OCI-LY7 (cell line): ENCODE data around the gene PIWIL1. TPM values are rescaled to one million over a fixed set of nuclear protein-coding genes. Genes with fewer than 3 reads are reported as not detected.

ENCODE experiments used
- BruUV-seq: library from RNA; stranded (reverse); fragments of 400-500 nt; replicated peaks from 2 replicates; lab custom pipeline; 2021; lab: Mats Ljungman, UMichigan
- CTCF ChIA-PET: fragments of 300-600 bp; sonication (Branson Sonifier 250); formaldehyde crosslinking; loops from one replicate; lab custom pipeline; 2022; ENCODE audit warnings: antibody characterized with exemption; ENCODE audit not compliant: unreplicated experiment; lab: Charles Lee
- POLR2A ChIA-PET: fragments of 300-600 bp; sonication (Branson Sonifier 250); formaldehyde crosslinking; loops from one replicate; lab custom pipeline; 2022; ENCODE audit warnings: antibody characterized with exemption; lab: Charles Lee
- DNase-seq: peaks from one replicate; pipeline ENCODE4 v3.0.0-alpha.2; 2015; ENCODE audit warnings: low spot score
- H2AFZ ChIP-seq: fragments of 200-600 bp; sonication (generic), shearing (Covaris generic); 2 replicates; pipeline ENCODE4 v1.6.1; 2014; ENCODE audit warnings: mild to moderate bottlenecking, antibody characterized with exemption, low read length, moderate library complexity
- H3K27ac ChIP-seq: fragments of 200-600 bp; sonication (generic); 2 replicates; pipeline ENCODE4 v1.5.1; 2014; ENCODE audit warnings: mixed run types, low read depth, mild to moderate bottlenecking, moderate library complexity, low read length, inconsistent platforms; ENCODE audit not compliant: poor library complexity, severe bottlenecking
- H3K36me3 ChIP-seq: fragments of 200-600 bp; sonication (generic); 2 replicates; pipeline ENCODE4 v1.6.1; 2014; ENCODE audit warnings: mild to moderate bottlenecking, antibody characterized with exemption, low read length, moderate library complexity, mixed read lengths; ENCODE audit not compliant: insufficient read depth
- H3K4me1 ChIP-seq: fragments of 200-600 bp; sonication (generic); 2 replicates; pipeline ENCODE4 v1.5.1; 2014; ENCODE audit warnings: mild to moderate bottlenecking, low read length; ENCODE audit not compliant: insufficient read depth, poor library complexity, severe bottlenecking
- H3K4me2 ChIP-seq: fragments of 200-600 bp; sonication (generic); 2 replicates; pipeline ENCODE4 v1.6.1; 2014; ENCODE audit warnings: mild to moderate bottlenecking, low read length
- H3K4me3 ChIP-seq: fragments of 200-600 bp; sonication (generic); 2 replicates; pipeline ENCODE4 v1.5.1; 2014; ENCODE audit warnings: mild to moderate bottlenecking, low read depth, low read length; ENCODE audit not compliant: poor library complexity, severe bottlenecking
- H3K79me2 ChIP-seq: fragments of 200-600 bp; sonication (generic); 2 replicates; pipeline ENCODE4 v1.6.1; 2016; ENCODE audit warnings: low read depth, mild to moderate bottlenecking, low read length, moderate library complexity, mixed read lengths; ENCODE audit not compliant: insufficient read depth
- H3K9me2 ChIP-seq: fragments of 200-600 bp; sonication (generic); 2 replicates; pipeline ENCODE4 v1.6.1; 2016; ENCODE audit warnings: mild to moderate bottlenecking, low read length, mixed read lengths; ENCODE audit not compliant: insufficient read depth
- H3K9me3 ChIP-seq: fragments of 200-600 bp; sonication (generic); 2 replicates; pipeline ENCODE4 v1.6.1; 2014; ENCODE audit warnings: mild to moderate bottlenecking, mixed run types, low read length, mixed read lengths
- H4K20me1 ChIP-seq: fragments of 200-600 bp; sonication (generic); 2 replicates; pipeline ENCODE4 v1.6.1; 2014; ENCODE audit warnings: mild to moderate bottlenecking, antibody characterized with exemption, low read length, moderate library complexity, mixed read lengths; ENCODE audit not compliant: insufficient read depth
- CTCF ChIP-seq: fragments of 200-600 bp; sonication (generic); conservative IDR thresholded peaks from 2 replicates; pipeline ENCODE4 v1.5.1; 2014; ENCODE audit warnings: mild to moderate bottlenecking, antibody characterized with exemption, low read length, moderate library complexity, mixed read lengths
- EZH2phosphoT487 ChIP-seq: fragments of 200-600 bp; sonication (generic); IDR thresholded peaks from 2 replicates; pipeline ENCODE4 v1.6.1; 2018; ENCODE audit warnings: low read depth, borderline replicate concordance, mild to moderate bottlenecking, mixed run types, antibody characterized with exemption, low read length, moderate library complexity, mixed read lengths
- intact Hi-C: fragments of 100-400 bp; cut with micrococcal nuclease; formaldehyde crosslinking; loops from one replicate; pipeline ENCODE4 v1.10.0; 2022; ENCODE audit not compliant: unreplicated experiment
- total RNA-seq, 2 experiments: library from RNA; depleted of rRNA in 1 of 2; stranded (reverse); fragments of >200 nt in 1 of 2; shearing (Covaris generic) in 1 of 2; gene quantifications; 2 replicates each; pipeline ENCODE4 v1.2.3, GENCODE V29; 2014 to 2022

PIWIL1 gene
- total RNA-seq, 2 experiments from 2014 or later = not detected

GRCh38 chr12:130384234-130384633, 46.5 kb downstream of the PIWIL1 start:
- DNase-seq = no peak
- Histone ChIP-seq H3K79me2 (no peaks in the 10 kb centered on the region), H3K4me2 (no peak overlapping the region), H3K9me2 (no peaks in the 10 kb centered on the region), H4K20me1 (no peaks in the 10 kb centered on the region), H3K4me1 (no peaks in the 10 kb centered on the region), H2AFZ (no peak overlapping the region), H3K36me3 (no peaks in the 10 kb centered on the region), H3K9me3 (peaks cover 35% of the 10 kb centered on the region), H3K27ac (no peak overlapping the region), H3K4me3 (no peak overlapping the region)
- no TSS peak for BruUV-seq
- no peak for TF ChIP-seq EZH2phosphoT487
- no peak for TF ChIP-seq CTCF
- POLR2A ChIA-PET = no interaction called here
- CTCF ChIA-PET = no interaction called here
- intact Hi-C loops = no loop called here

DNA sequence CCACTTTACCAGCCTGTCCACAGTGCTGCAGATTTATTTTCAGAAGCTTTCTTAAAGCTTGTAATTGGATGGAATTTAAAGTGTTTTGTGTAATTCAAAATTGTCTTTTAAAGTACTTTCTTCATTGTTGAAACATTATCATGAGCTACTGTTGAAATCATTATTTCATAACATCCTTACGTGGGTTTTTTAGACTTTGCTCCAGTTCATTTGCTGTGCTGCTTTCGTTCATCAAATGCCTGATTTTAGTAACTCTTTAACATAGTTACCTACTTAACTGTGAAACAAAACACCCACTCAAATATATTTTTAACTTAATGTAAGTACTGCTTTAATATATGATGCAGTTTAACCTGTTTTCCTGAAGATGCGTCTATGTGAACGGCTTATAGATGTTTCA, 47.5 kb downstream of the PIWIL1 start:
- ChIA-PET POLR2A (no interaction called here), CTCF (no interaction called here)
- Histone ChIP-seq H4K20me1 (no peaks in the 10 kb centered on the region), H3K36me3 (no peaks in the 10 kb centered on the region), H3K4me1 (no peaks in the 10 kb centered on the region), H2AFZ (no peak overlapping the region), H3K9me2 (no peaks in the 10 kb centered on the region), H3K4me2 (no peak overlapping the region), H3K27ac (no peak overlapping the region), H3K79me2 (no peaks in the 10 kb centered on the region), H3K9me3 (peaks cover 36% of the 10 kb centered on the region), H3K4me3 (no peak overlapping the region)
- TF ChIP-seq EZH2phosphoT487 = no peak
- TF ChIP-seq CTCF = no peak
- BruUV-seq = no TSS peak
- no peak for DNase-seq
- intact Hi-C loops = no loop called here

- no peaks in the 10 kb centered on the region for H3K36me3 ChIP-seq
- BruUV-seq = no TSS peak
- no peak for DNase-seq
- ChIA-PET CTCF (no interaction called here), POLR2A (no interaction called here)
- intact Hi-C loops = no loop called here
- H3K4me3 ChIP-seq = no peak overlapping the region
- no peak overlapping the region for H2AFZ ChIP-seq
- TF ChIP-seq EZH2phosphoT487 (no peak), CTCF (no peak)
- H3K79me2 ChIP-seq = no peaks in the 10 kb centered on the region
- peaks cover 21% of the 10 kb centered on the region for H3K9me3 ChIP-seq
- H4K20me1 ChIP-seq = no peaks in the 10 kb centered on the region
- H3K9me2 ChIP-seq = no peaks in the 10 kb centered on the region
- H3K27ac ChIP-seq = no peak overlapping the region
- no peaks in the 10 kb centered on the region for H3K4me1 ChIP-seq
- no peak overlapping the region for H3K4me2 ChIP-seq
Observed at GRCh38 chr12:130391186-130391585, 53.5 kb downstream of the PIWIL1 start.
